ENCODE measurements around the gene KIDINS220.

GRCh38 chr2:8841932-8842331 is 4.5 kb upstream of the KIDINS220 start:
- TF ChIP-seq CTCF (IDR thresholded peaks at IDR 0.05) (no peak), POLR2A (IDR thresholded peaks at IDR 0.05) (no peak)

Data from ovary (tissue), 3 donors.